AG09319 (cell line): Measurements from ENCODE around the gene COL6A1.
"Not testable (repeated sequence)": the region's sequence is repeated elsewhere in the genome, so short reads cannot be mapped to it uniquely, and the experiment has no call there.

Experiments used
- DNase-seq: peaks from one replicate; pipeline ENCODE4 v3.0.0-alpha.2; 2010; ENCODE audit warnings: low read depth; ENCODE audit errors: extremely low read depth
- TF ChIP-seq, protein P1 (sequence below): IDR thresholded peaks from 2 replicates; pipeline ENCODE4 v1.5.1; 2011; ENCODE audit warnings: low read depth, mild to moderate bottlenecking, inconsistent platforms, low read length, moderate library complexity

COL6A1 gene

DNA sequence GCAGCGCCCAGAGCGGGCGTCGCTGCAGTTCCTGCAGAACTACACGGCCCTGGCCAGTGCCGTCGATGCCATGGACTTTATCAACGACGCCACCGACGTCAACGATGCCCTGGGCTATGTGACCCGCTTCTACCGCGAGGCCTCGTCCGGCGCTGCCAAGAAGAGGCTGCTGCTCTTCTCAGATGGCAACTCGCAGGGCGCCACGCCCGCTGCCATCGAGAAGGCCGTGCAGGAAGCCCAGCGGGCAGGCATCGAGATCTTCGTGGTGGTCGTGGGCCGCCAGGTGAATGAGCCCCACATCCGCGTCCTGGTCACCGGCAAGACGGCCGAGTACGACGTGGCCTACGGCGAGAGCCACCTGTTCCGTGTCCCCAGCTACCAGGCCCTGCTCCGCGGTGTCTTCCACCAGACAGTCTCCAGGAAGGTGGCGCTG lies 22.0 kb downstream of the COL6A1 start:
- DNase-seq = no peak
- TF ChIP-seq, protein P1, sequence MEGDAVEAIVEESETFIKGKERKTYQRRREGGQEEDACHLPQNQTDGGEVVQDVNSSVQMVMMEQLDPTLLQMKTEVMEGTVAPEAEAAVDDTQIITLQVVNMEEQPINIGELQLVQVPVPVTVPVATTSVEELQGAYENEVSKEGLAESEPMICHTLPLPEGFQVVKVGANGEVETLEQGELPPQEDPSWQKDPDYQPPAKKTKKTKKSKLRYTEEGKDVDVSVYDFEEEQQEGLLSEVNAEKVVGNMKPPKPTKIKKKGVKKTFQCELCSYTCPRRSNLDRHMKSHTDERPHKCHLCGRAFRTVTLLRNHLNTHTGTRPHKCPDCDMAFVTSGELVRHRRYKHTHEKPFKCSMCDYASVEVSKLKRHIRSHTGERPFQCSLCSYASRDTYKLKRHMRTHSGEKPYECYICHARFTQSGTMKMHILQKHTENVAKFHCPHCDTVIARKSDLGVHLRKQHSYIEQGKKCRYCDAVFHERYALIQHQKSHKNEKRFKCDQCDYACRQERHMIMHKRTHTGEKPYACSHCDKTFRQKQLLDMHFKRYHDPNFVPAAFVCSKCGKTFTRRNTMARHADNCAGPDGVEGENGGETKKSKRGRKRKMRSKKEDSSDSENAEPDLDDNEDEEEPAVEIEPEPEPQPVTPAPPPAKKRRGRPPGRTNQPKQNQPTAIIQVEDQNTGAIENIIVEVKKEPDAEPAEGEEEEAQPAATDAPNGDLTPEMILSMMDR = no peak

DNA sequence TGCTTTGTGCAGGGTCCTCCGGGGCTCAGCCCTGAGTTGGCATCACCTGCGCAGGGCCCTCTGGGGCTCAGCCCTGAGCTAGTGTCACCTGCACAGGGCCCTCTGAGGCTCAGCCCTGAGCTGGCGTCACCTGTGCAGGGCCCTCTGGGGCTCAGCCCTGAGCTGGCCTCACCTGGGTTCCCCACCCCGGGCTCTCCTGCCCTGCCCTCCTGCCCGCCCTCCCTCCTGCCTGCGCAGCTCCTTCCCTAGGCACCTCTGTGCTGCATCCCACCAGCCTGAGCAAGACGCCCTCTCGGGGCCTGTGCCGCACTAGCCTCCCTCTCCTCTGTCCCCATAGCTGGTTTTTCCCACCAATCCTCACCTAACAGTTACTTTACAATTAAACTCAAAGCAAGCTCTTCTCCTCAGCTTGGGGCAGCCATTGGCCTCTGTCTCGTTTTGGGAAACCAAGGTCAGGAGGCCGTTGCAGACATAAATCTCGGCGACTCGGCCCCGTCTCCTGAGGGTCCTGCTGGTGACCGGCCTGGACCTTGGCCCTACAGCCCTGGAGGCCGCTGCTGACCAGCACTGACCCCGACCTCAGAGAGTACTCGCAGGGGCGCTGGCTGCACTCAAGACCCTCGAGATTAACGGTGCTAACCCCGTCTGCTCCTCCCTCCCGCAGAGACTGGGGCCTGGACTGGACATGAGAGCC lies 22.7 kb downstream of the COL6A1 start:
- TF ChIP-seq, protein P1 = no peak
- no peak for DNase-seq

DNA sequence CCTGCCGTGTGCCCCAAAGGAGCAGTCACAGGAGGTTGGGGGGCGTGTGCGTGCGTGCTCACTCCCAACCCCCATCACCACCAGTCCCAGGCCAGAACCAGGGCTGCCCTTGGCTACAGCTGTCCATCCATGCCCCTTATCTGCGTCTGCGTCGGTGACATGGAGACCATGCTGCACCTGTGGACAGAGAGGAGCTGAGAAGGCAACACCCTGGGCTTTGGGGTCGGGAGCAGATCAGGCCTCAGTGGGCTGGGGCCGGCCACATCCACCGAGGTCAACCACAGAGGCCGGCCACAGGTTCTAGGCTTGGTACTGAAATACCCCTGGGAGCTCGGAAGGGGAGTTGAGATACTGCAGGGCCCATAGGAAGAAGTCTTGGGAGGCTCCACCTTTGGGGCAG lies 23.5 kb downstream of the COL6A1 start:
- DNase-seq = no peak
- TF ChIP-seq, protein P1 = no peak

DNA sequence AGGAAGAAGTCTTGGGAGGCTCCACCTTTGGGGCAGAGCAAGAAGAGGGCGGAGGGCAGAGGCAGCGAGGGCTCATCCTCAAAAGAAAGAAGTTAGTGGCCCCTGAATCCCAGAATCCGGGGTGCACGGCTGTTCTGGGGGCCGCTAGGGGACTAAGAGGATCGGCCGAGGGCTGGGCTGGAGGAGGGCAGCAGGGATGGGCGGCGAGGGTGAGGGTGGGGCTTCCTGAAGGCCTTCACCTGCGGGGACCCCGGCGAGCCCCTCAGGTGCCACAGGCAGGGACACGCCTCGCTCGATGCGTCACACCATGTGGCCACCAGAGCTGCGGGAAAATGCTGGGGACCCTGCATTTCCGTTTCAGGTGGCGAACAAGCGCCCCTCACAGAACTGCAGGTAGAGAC lies 23.9 kb downstream of the COL6A1 start:
- TF ChIP-seq, protein P1 = no peak
- no peak for DNase-seq

DNA sequence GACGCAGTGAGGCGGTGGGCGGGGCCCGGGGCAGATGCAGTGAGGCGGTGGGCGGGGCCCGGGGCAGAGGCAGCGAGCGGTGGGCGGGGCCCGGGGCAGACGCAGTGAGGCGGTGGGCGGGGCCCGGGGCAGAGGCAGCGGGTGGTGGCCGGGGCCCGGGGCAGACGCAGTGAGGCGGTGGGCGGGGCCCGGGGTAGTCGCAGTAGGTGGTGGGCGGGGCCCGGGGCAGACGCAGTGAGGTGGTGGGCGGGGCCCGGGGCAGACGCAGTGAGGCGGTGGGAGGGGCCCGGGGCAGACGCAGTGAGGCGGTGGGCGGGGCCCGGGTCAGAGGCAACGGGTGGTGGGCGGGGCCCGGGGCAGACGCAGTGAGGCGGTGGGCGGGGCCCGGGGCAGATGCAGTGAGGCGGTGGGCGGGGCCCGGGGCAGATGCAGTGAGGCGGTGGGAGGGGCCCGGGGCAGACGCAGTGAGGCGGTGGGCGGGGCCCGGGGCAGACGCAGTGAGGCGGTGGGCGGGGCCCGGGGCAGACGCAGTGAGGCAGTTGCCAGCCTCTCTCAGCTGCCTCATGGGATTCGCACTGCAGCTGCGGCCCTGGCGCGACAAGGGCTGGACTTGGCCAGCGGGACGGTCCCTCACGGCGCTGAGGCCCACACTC lies 24.4 kb downstream of the COL6A1 start:
- DNase-seq = not testable (repeated sequence)

DNA sequence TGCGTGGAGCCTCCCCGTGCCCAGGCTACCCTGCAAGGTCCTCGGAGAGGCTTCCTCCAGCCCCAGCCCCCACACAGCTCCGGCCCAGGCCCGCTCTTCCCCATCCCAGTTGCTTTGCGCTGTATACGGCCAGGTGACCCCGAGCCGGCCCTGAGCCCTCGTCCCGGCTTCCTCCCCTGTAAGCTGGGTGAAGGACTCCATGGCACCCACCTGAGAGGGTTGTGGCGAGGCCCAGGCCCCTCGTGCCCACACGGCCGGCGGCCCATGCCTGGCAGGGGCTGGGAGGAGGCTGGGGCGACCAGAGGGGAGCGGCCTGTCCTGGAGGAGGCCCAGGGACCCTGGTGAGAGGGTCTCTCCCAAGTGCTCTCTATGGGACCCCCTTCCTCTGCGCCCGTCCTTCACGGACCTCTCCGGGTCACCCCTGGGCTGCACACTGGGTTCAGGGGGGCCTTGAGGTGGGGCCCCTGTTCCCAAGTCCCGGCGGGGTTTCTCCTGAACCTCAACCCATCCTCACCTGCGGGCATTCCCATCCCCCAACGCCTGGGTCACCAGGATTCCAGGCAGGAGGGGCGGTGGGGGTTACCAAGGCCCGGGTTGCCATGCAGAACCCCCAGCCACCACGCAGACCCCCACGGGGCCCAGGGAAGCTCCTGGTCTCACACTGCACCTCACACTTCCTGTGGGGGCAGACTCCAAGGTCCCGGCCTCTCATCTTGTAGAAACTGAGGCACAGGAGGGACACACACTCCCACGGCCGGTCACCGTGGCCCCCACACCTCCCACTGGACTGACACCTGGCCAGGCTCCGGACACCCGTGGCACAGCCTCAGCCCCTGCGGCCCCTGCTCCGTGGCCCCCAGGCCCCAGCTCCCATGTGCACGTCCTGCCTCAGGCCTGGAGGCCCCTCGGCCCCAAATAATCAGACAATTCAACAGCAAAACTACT lies 25.2 kb downstream of the COL6A1 start:
- DNase-seq = no peak
- TF ChIP-seq, protein P1 = no peak

DNA sequence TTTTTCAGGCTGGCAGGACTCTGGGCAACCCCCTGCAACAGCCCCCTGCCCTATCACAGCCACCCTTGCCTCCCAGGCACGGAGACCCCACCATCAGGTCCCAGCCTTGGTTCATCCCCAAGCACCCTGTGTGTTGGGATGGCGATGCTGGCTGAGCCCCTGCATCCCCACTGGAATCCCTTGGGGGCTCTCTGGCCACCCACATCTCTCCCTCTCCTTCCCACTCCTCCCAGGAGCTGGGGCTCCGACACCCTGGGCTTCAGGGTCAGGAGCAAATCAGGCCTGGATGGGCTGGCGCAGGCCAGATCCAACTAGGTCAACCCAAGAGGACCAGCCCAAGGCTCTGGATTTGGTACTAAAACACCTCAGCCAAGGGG lies 25.9 kb downstream of the COL6A1 start:
- TF ChIP-seq, protein P1 = no peak
- no peak for DNase-seq
